ENCODE data around the gene UCN3. TPM values are rescaled to one million over a fixed set of nuclear protein-coding genes. Genes with fewer than 3 reads are reported as not detected.

The UCN3 gene
- total and polyA plus RNA-seq, 9 of the 15 experiments (the other 6 are each of a cell fraction or from before 2014, with no cell fraction given) = not detected

- in situ Hi-C loops (cut with MboI) (no loop called here), intact Hi-C loops (cut with micrococcal nuclease) (no loop called here)
- Histone ChIP-seq H3K9me3 (replicated peaks; ENCODE audit: control insufficient read depth, insufficient read depth, low read depth, low read length) (peaks cover 2% of the 10 kb centered on the region), H3K27ac (ENCODE audit: extremely low read depth, low read depth, low read length) (no peak overlapping the region), H3K36me3 (ENCODE audit: control insufficient read depth, insufficient read depth, low read length) (no peaks in the 10 kb centered on the region), H3K9ac (ENCODE audit: insufficient read depth in 1 of 2, low read depth in 2 of 2, low read length in 2 of 2) (no peak overlapping the region), H3K4me1 (replicated peaks in 1 of 2; ENCODE audit: control insufficient read depth in 2 of 2, insufficient read depth in 2 of 2, low read length in 2 of 2) (no peaks in the 10 kb centered on the region; a peak in 2 of 5 replicates), H3K79me2 (ENCODE audit: control insufficient read depth, insufficient read depth, low read length) (no peaks in the 10 kb centered on the region), H3K27me3 (ENCODE audit: control insufficient read depth in 2 of 2, insufficient read depth in 2 of 2, low read length in 2 of 2) (no peaks in the 10 kb centered on the region), H4K20me1 (replicated peaks; ENCODE audit: control insufficient read depth, insufficient read depth, low read length) (no peaks in the 10 kb centered on the region), H3K4me3 (no peak overlapping the region), H3K4me2 (ENCODE audit: insufficient read depth, low read length) (no peak overlapping the region), H3K9me1 (ENCODE audit: control insufficient read depth, insufficient read depth, low read length) (no peaks in the 10 kb centered on the region), H2AFZ (ENCODE audit: low read depth, low read length) (no peak overlapping the region)
- BruUV-seq (replicated peaks) = no TSS peak
- WGBS (ENCODE audit: insufficient coverage, low coverage, missing lambda C conversion rate) = 55% methylated on average over 2 of the region's 2 CpGs
- no peak for ATAC-seq
- CTCF ChIA-PET (ENCODE audit: low intra/inter-chr PET ratio) = interaction anchor here (2.6 kb wide), 1 partner anchor 535 kb away, joined by 38 read pairs; no protein-coding TSS in a partner anchor
- TF ChIP-seq STAT5B (CRISPR knock-in tag; IDR thresholded peaks at IDR 0.05) (no peak), EP400 (IDR thresholded peaks at IDR 0.05) (no peak), NFIC (IDR thresholded peaks at IDR 0.05) (no peak), ZNF695 (CRISPR knock-in tag; IDR thresholded peaks at IDR 0.05) (no peak), NKRF (IDR thresholded peaks at IDR 0.05; ENCODE audit: borderline replicate concordance) (no peak), USF2 (CRISPR knock-in tag; IDR thresholded peaks at IDR 0.05) (no peak), ZBTB7A (IDR thresholded peaks at IDR 0.05; ENCODE audit: borderline replicate concordance, control insufficient read depth, low read depth, low read length) (no peak), ZNF263 (CRISPR knock-in tag; IDR thresholded peaks at IDR 0.05; ENCODE audit: borderline replicate concordance) (no peak), ZNF165 (CRISPR knock-in tag; IDR thresholded peaks at IDR 0.05; ENCODE audit: borderline replicate concordance) (no peak), NR2C1 (IDR thresholded peaks at IDR 0.05) (no peak), NR2C1 (tag; IDR thresholded peaks at IDR 0.05) (no peak), NR2F6 (CRISPR knock-in tag; IDR thresholded peaks at IDR 0.05) (no peak), RUNX1 (IDR thresholded peaks at IDR 0.05; ENCODE audit: low read depth) (no peak), SMC3 (conservative IDR thresholded peaks at IDR 0.05; ENCODE audit: insufficient read depth, low read depth, low read length) (no peak), GTF2F1 (IDR thresholded peaks at IDR 0.05; ENCODE audit: low read depth, low read length) (no peak), USF1 (CRISPR knock-in tag; IDR thresholded peaks at IDR 0.05) (no peak), SPI1 (IDR thresholded peaks at IDR 0.05; ENCODE audit: borderline replicate concordance, low read depth, low read length) (no peak)
- DNase-seq (ENCODE audit: extremely low read depth in 1 of 4, low spot score in 3 of 4) = no peak
- no peak for FAIRE-seq
- POLR2A ChIA-PET = no interaction called here
Observed at GRCh38 chr10:5385224-5385623, 20.5 kb downstream of the UCN3 start.
